Prostate gland (tissue), 2 donors: ENCODE results near the gene CAND2.

Experiments
- POLR2A ChIP-seq: fragments of 450-650 bp; IDR thresholded peaks from one replicate; pipeline ENCODE4 v1.6.1; 2016; ENCODE audit warnings: antibody characterized with exemption, mild to moderate bottlenecking
- POLR2AphosphoS5 ChIP-seq: sonication (generic); formaldehyde crosslinking; IDR thresholded peaks from one replicate; pipeline ENCODE4 v1.6.1; 2017; ENCODE audit warnings: antibody characterized with exemption
- TF ChIP-seq, protein P1 (sequence below), 4 experiments: fragments of 200-600 bp in 2 of 4; fragments of 450-650 bp in 2 of 4; sonication (generic) in 2 of 4; IDR thresholded peaks; 1 replicate in 3 of 4; 2 replicates in 1 of 4; pipeline ENCODE4 v1.5.1; 2016 to 2019; ENCODE audit warnings: antibody characterized with exemption in 4 of 4, mild to moderate bottlenecking in 2 of 4, moderate library complexity in 2 of 4

DNA sequence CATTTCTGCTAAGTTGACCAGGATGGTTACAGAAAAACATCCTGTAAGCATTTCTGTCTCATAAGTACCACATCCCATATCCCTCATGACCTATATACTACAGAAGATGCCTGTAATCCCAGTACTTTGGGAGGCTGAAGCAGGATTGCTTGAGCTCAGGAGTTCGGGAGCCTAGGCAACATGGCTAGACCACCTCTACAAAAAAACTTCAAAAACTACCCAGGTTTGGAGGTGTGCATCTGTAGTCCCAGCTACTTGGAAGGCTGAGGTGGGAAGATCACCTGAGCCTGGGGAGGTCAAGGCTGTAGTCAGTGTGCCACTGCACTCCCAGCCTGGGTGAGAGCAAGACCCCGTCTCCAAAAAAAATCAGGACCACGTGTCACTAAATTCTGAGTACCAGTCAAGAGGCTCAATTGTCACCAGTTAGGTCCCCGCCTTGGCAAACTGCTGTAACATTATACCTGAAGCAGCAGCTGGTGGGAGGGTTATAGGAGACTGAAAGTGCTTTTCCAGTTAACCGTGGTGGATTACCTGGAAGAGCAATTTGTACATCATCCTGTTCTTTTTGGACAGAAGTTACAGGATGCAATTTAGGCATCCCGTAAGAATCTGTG is 38.7 kb downstream of the CAND2 start:
- TF ChIP-seq, protein P1, sequence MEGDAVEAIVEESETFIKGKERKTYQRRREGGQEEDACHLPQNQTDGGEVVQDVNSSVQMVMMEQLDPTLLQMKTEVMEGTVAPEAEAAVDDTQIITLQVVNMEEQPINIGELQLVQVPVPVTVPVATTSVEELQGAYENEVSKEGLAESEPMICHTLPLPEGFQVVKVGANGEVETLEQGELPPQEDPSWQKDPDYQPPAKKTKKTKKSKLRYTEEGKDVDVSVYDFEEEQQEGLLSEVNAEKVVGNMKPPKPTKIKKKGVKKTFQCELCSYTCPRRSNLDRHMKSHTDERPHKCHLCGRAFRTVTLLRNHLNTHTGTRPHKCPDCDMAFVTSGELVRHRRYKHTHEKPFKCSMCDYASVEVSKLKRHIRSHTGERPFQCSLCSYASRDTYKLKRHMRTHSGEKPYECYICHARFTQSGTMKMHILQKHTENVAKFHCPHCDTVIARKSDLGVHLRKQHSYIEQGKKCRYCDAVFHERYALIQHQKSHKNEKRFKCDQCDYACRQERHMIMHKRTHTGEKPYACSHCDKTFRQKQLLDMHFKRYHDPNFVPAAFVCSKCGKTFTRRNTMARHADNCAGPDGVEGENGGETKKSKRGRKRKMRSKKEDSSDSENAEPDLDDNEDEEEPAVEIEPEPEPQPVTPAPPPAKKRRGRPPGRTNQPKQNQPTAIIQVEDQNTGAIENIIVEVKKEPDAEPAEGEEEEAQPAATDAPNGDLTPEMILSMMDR (IDR thresholded peaks at IDR 0.05), result no peak
- TF ChIP-seq POLR2A, result no peak
- TF ChIP-seq POLR2AphosphoS5, result no peak
